IgD-negative memory B cell (primary cell): Measurements from ENCODE around the gene JMJD8. TPM values are rescaled to one million over a fixed set of nuclear protein-coding genes. Genes with fewer than 3 reads are reported as not detected.

Experiments
- H3K27ac Mint-ChIP-seq, 3 donors: one replicate each; pipeline ENCODE4 v1.8.0; 2020 to 2022; ENCODE audit warnings: mild to moderate bottlenecking in 3 of 3, mixed read lengths in 3 of 3, moderate library complexity in 1 of 3
- H3K27me3 Mint-ChIP-seq: one replicate; pipeline ENCODE4 v1.8.0; 2021; ENCODE audit warnings: mixed read lengths
- H3K36me3 Mint-ChIP-seq: one replicate; pipeline ENCODE4 v1.8.0; 2020; ENCODE audit warnings: mild to moderate bottlenecking, mixed read lengths
- H3K4me1 Mint-ChIP-seq, 3 donors: one replicate each; pipeline ENCODE4 v1.8.0; 2020 to 2022; ENCODE audit warnings: mixed read lengths in 3 of 3, mild to moderate bottlenecking in 1 of 3
- H3K4me3 Mint-ChIP-seq, 4 donors: one replicate each; pipeline ENCODE4 v1.8.0; 2020 to 2022; ENCODE audit warnings: mild to moderate bottlenecking in 4 of 4, mixed read lengths in 4 of 4, moderate library complexity in 3 of 4
- H3K9me3 Mint-ChIP-seq, 3 donors: one replicate each; pipeline ENCODE4 v1.8.0; 2020 to 2021; ENCODE audit warnings: mixed read lengths in 3 of 3, mild to moderate bottlenecking in 1 of 3
- polyA plus RNA-seq: library from polyadenylated mRNA; unstranded; fragments of 300-500 nt; fragmentation: Illumina TruSeq; gene quantifications from one replicate; pipeline ENCODE4 v1.2.3, GENCODE V29; 2021

JMJD8 gene
- polyA plus RNA-seq, 1 donor from 2014 or later: 51.0 TPM

DNA sequence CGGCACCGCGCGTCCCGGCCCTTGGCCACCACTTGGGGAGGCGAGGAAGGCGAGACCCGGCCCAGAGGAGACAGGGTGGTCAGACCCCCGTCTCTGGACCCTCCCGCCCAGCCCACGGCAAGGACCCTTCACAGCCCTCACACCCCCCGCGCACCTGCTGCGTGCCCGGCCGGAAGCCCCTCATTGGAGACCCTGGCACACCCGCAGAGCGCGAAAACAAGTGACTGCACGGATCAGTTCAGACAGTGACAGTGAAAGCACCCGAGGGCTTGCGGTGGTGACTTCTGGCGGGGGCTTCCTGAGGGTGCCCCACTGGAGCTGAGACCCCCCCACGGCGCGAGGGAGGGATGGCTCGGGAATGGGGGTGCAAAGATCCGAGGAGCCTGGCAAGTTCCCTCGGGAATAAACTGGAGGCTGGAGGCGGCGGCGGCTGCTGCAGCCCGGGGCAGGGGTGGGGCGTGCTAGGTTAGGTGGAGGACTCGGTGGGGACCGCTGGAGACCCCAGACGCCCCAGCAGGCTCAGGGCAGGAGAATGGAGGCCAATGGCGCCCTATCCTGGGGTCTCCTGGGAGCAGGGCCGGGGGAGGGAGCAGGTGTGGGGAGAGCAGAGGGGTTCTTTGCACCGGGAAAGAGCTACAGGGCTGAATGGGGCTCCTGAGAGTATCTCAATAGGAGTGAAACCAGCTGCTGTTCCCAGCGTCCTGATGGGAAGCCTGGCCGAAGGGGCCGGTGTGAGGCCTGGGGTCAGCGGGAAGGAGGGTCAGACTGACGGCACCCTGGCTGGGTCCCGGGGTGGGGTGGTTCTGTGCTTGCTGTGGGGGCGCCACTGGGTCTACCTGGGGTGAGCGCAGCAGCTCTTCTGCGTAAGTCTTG is 22.3 kb upstream of the JMJD8 start:
- Mint-ChIP-seq H3K4me1 (peaks cover 0 to 5% (median 1%) of the 10 kb centered on the region in 3 donors), H3K4me3 (peak overlapping the region in 1 of 4 donors; percentile 8), H3K36me3 (peaks cover 2% of the 10 kb centered on the region), H3K27ac (peak overlapping the region in 1 of 3 donors; percentile 88), H3K27me3 (peaks cover 37% of the 10 kb centered on the region), H3K9me3 (no peaks in the 10 kb centered on the region)

- Mint-ChIP-seq H3K9me3 (no peaks in the 10 kb centered on the region), H3K4me1 (peaks cover 0 to 3% (median 1%) of the 10 kb centered on the region in 3 donors), H3K4me3 (peak within 1 kb of the TSS in 1 of 4 donors; percentile 8), H3K27me3 (peaks cover 40% of the 10 kb centered on the region), H3K36me3 (peaks cover 2% of the 10 kb centered on the region), H3K27ac (no peak within 1 kb of the TSS)
Observed at GRCh38 chr16:705431-706188, 21.5 kb upstream of the JMJD8 start, which contains the start of gene FBXL16. Gene FBXL16 (minus strand): TSS chr16:705801. CDS start chr16:697405, 8,396 bp downstream.

- no peak overlapping the region for H3K27ac Mint-ChIP-seq
- no peaks in the 10 kb centered on the region for H3K9me3 Mint-ChIP-seq
- H3K36me3 Mint-ChIP-seq: peaks cover 2% of the 10 kb centered on the region
- peaks cover 40% of the 10 kb centered on the region for H3K27me3 Mint-ChIP-seq
- peaks cover 0 to 3% (median 1%) of the 10 kb centered on the region in 3 donors for H3K4me1 Mint-ChIP-seq
- peak overlapping the region in 1 of 4 donors; percentile 33 for H3K4me3 Mint-ChIP-seq
Observed at GRCh38 chr16:704552-705380, 20.6 kb upstream of the JMJD8 start.

- peaks cover 2% of the 10 kb centered on the region for H3K36me3 Mint-ChIP-seq
- no peak overlapping the region for H3K27ac Mint-ChIP-seq
- H3K4me3 Mint-ChIP-seq: no peak overlapping the region
- H3K9me3 Mint-ChIP-seq: no peaks in the 10 kb centered on the region
- H3K4me1 Mint-ChIP-seq: peaks cover 0 to 4% (median 3%) of the 10 kb centered on the region in 3 donors
- peaks cover 36% of the 10 kb centered on the region for H3K27me3 Mint-ChIP-seq
Observed at GRCh38 chr16:704047-704446, 19.9 kb upstream of the JMJD8 start.

- H3K36me3 Mint-ChIP-seq: peaks cover 2% of the 10 kb centered on the region
- no peaks in the 10 kb centered on the region for H3K9me3 Mint-ChIP-seq
- H3K27me3 Mint-ChIP-seq: peaks cover 34% of the 10 kb centered on the region
- no peak overlapping the region for H3K27ac Mint-ChIP-seq
- H3K4me1 Mint-ChIP-seq: peaks cover 0 to 4% (median 3%) of the 10 kb centered on the region in 3 donors
- peak overlapping the region in 1 of 4 donors; percentile 43 for H3K4me3 Mint-ChIP-seq
Observed at GRCh38 chr16:703406-703805, 19.3 kb upstream of the JMJD8 start.

DNA sequence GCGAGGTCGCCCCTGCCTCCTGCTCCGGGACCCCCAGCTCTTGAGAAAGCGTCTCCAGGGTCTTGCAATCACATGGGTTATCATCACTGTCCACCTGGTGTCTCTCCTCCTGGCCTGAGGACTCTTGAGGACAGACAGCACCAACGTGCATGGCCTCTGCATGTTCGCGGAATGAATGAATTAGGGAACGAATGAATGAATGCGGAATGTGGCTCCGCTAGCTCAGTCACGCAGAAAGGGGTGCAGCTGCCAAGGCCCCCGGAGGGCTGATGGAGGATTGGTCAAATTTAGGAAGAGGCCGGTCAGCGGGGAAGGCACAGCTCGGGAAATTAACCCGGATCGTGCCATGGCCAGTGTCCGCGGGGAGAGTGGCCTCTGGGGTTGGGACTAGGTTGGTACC is 18.2 kb upstream of the JMJD8 start:
- peaks cover 0 to 4% (median 3%) of the 10 kb centered on the region in 3 donors for H3K4me1 Mint-ChIP-seq
- H3K9me3 Mint-ChIP-seq: no peaks in the 10 kb centered on the region
- peaks cover 2% of the 10 kb centered on the region for H3K36me3 Mint-ChIP-seq
- peak overlapping the region in 1 of 3 donors; percentile 90 for H3K27ac Mint-ChIP-seq
- H3K4me3 Mint-ChIP-seq: peak overlapping the region in 1 of 4 donors; percentile 78
- peaks cover 26% of the 10 kb centered on the region for H3K27me3 Mint-ChIP-seq

DNA sequence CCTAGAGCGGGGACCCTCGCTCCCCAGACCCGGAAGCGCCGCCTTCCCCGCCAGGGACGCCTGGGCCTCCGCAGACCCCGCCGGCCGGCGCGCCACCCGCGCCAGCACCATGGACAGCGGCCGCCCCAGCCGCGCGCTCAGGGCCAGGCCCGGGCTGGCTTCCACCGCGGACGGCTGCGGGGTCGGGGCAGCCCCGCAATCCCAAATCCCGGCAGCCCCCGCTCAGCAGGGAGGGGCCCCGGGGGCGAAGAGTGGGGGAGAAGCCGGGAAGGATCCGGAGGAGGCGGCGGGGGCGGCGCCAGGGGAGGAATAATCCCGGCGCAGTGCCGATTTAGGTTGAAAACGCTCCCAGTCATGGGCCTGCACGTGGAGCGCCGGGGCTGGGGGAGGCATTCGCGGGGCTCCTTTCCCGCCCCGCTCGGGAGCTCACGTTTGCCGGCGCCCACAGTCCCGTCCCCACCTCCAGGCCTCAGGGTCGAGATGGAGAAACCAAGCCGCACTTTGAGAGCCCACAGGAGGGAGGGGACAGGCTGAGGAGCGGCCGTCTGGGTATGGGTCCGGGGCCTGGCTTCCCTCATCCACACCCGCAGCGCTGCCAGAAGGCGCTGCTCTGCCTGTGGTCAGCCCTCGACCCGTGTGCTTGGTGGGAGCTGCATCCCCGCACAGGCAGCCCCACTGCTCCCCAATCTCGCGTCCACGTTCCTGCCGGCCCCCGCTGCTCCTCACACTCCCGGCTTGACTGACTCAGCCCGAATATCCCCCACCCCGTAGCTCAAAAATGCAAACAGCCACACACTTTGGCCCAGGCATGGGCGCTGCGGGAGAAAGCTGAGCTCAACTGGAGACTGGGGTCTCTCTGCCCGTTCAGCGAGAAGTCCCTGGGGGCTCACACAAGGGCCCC is 16.8 kb upstream of the JMJD8 start:
- no peak overlapping the region for H3K4me3 Mint-ChIP-seq
- H3K27me3 Mint-ChIP-seq: peaks cover 18% of the 10 kb centered on the region
- H3K36me3 Mint-ChIP-seq: peaks cover 2% of the 10 kb centered on the region
- no peak overlapping the region for H3K27ac Mint-ChIP-seq
- peaks cover 0 to 3% (median 3%) of the 10 kb centered on the region in 3 donors for H3K4me1 Mint-ChIP-seq
- H3K9me3 Mint-ChIP-seq: no peaks in the 10 kb centered on the region

DNA sequence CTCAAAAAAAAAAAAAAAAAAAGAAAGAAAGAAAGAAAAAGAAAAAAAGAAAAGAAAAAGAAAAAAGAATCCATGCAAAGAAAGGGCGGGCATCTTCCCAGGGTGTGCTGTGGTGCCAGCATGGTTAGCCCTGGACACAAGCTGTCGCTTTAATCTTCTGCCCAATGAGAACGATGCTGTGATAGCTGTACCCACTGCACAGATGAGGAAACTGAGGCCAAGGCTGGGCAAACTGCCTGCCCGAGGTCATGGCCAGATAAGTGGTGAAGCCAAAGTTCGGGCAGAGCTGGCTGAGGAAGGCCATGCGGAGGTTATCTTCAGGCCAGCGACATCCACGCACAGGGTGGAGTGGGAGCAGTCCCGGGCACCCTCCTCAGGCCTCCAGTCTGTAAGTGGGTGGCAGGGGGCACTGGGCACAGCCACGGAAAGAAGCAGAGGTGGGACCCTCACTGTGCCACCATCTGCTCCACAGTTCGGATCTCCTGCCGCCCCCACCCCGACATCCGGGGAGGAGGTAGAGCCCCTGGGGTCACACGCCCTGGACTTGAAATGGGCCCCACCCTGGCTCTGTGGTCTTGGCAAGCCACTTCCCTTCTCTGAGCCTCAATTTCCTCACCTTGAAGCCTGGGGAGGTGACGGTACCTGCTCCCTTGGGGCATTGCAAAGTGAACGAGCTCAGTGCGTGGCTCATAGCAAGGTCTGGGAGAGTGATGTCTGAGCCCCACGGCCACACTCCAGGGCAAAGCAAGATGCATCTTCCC is 15.0 kb upstream of the JMJD8 start:
- no peak overlapping the region for H3K27ac Mint-ChIP-seq
- H3K4me3 Mint-ChIP-seq: peak overlapping the region in 1 of 4 donors; percentile 65
- H3K27me3 Mint-ChIP-seq: peaks cover 22% of the 10 kb centered on the region
- H3K9me3 Mint-ChIP-seq: no peaks in the 10 kb centered on the region
- H3K36me3 Mint-ChIP-seq: peaks cover 2% of the 10 kb centered on the region
- peaks cover 0 to 7% (median 4%) of the 10 kb centered on the region in 3 donors for H3K4me1 Mint-ChIP-seq

GRCh38 chr16:695355-696089 is 11.4 kb upstream of the JMJD8 start:
- Mint-ChIP-seq H3K9me3 (no peaks in the 10 kb centered on the region), H3K4me3 (peak overlapping the region; percentile 76 to 80 (median 78)), H3K27ac (peak overlapping the region in 2 of 3 donors; percentile 72 to 76), H3K36me3 (no peaks in the 10 kb centered on the region), H3K27me3 (peaks cover 9% of the 10 kb centered on the region), H3K4me1 (peaks cover 5 to 12% (median 6%) of the 10 kb centered on the region in 3 donors)

- peaks cover 8 to 12% (median 10%) of the 10 kb centered on the region in 3 donors for H3K4me1 Mint-ChIP-seq
- no peaks in the 10 kb centered on the region for H3K36me3 Mint-ChIP-seq
- H3K9me3 Mint-ChIP-seq: no peaks in the 10 kb centered on the region
- H3K4me3 Mint-ChIP-seq: peak overlapping the region in 2 of 4 donors; percentile 17 to 76
- H3K27ac Mint-ChIP-seq: peak overlapping the region in 1 of 3 donors; percentile 71
- peaks cover 9% of the 10 kb centered on the region for H3K27me3 Mint-ChIP-seq
Observed at GRCh38 chr16:694863-695354, 10.8 kb upstream of the JMJD8 start.

- H3K4me1 Mint-ChIP-seq: peaks cover 8 to 13% (median 10%) of the 10 kb centered on the region in 3 donors
- no peaks in the 10 kb centered on the region for H3K9me3 Mint-ChIP-seq
- H3K27ac Mint-ChIP-seq: peak overlapping the region in 1 of 3 donors; percentile 71
- peak overlapping the region; percentile 50 to 89 (median 76) for H3K4me3 Mint-ChIP-seq
- H3K36me3 Mint-ChIP-seq: no peaks in the 10 kb centered on the region
- H3K27me3 Mint-ChIP-seq: peaks cover 9% of the 10 kb centered on the region
Observed at GRCh38 chr16:694187-694862, 10.2 kb upstream of the JMJD8 start.

GRCh38 chr16:693766-694165 is 9.6 kb upstream of the JMJD8 start:
- H3K36me3 Mint-ChIP-seq: no peaks in the 10 kb centered on the region
- peaks cover 6% of the 10 kb centered on the region for H3K27me3 Mint-ChIP-seq
- no peaks in the 10 kb centered on the region for H3K9me3 Mint-ChIP-seq
- peaks cover 8 to 16% (median 10%) of the 10 kb centered on the region in 3 donors for H3K4me1 Mint-ChIP-seq
- no peak overlapping the region for H3K27ac Mint-ChIP-seq
- peak overlapping the region in 2 of 4 donors; percentile 25 to 65 for H3K4me3 Mint-ChIP-seq
